ENCODE data around the gene ARID5B.

ARID5B gene

DNA sequence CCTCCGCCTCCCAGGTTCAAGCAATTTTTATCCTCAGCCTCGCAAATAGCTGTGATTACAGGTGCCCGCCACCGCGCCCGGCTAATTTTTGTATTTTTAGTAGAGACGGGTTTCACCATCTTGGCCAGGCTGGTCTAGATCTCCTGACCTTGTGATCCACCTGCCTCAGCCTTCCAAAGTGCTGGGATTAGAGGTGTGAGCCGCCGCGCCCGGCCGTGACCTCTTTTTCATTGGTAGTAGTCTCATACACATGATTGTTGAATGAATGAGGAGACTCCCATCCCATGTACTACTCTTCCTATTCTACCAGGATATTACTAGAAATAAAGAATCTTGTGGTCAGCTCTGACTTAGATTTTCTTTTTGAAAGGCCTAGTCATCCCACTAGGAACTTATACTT lies 56.8 kb downstream of the ARID5B start:
- TF ChIP-seq, protein P1, sequence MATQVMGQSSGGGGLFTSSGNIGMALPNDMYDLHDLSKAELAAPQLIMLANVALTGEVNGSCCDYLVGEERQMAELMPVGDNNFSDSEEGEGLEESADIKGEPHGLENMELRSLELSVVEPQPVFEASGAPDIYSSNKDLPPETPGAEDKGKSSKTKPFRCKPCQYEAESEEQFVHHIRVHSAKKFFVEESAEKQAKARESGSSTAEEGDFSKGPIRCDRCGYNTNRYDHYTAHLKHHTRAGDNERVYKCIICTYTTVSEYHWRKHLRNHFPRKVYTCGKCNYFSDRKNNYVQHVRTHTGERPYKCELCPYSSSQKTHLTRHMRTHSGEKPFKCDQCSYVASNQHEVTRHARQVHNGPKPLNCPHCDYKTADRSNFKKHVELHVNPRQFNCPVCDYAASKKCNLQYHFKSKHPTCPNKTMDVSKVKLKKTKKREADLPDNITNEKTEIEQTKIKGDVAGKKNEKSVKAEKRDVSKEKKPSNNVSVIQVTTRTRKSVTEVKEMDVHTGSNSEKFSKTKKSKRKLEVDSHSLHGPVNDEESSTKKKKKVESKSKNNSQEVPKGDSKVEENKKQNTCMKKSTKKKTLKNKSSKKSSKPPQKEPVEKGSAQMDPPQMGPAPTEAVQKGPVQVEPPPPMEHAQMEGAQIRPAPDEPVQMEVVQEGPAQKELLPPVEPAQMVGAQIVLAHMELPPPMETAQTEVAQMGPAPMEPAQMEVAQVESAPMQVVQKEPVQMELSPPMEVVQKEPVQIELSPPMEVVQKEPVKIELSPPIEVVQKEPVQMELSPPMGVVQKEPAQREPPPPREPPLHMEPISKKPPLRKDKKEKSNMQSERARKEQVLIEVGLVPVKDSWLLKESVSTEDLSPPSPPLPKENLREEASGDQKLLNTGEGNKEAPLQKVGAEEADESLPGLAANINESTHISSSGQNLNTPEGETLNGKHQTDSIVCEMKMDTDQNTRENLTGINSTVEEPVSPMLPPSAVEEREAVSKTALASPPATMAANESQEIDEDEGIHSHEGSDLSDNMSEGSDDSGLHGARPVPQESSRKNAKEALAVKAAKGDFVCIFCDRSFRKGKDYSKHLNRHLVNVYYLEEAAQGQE (IDR thresholded peaks at IDR 0.05; ENCODE audit: insufficient read depth in 1 of 2, low read depth in 2 of 2, low read length in 2 of 2), result no peak
- TF ChIP-seq SIN3A (IDR thresholded peaks at IDR 0.05; ENCODE audit: borderline replicate concordance, insufficient read depth, low read length), result no peak

DNA sequence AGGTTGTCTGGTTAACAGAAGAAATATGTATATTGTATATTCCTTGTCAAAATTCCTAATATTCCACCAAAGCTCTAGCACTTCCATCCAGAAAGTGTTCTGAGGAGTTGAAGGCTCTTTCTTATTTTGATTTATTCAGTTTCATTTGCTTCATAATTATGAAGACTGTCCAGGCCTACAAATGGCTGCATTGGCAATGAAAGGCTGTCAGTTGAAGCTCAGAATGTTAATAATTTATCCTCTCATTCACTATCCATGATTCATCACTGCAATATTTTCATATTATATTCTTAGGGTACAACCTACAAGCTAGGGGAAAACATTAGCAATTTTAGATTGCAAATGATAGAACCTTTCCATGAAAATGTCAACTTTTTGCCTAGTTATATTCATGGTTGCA lies 57.3 kb downstream of the ARID5B start:
- no peak for TF ChIP-seq POLR2AphosphoS5 (IDR thresholded peaks at IDR 0.05; ENCODE audit: low read depth, low read length)
- no peak for TF ChIP-seq SIN3A (IDR thresholded peaks at IDR 0.05; ENCODE audit: borderline replicate concordance, insufficient read depth, low read length)

DNA sequence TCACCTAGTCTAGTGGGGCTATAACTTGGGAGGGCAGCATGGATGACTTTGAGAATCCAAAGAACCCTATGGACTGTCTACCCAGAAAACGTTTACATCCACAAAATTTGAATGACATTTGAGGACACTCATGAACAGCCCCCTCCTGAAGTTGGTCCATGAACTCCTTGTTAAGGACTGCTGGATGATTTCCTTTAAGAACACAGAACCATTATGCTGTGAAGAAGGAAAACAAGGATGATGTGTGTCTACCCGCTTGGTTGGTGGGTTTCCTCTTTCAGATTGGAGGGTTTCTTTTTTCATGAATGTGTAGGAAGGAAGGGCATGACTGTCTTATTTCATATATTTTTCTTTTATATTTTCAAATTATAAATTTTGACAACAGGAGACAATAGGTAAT lies 58.3 kb downstream of the ARID5B start:
- TF ChIP-seq SIN3A (IDR thresholded peaks at IDR 0.05; ENCODE audit: borderline replicate concordance, insufficient read depth, low read length) (no peak), POLR2AphosphoS5 (IDR thresholded peaks at IDR 0.05; ENCODE audit: low read depth, low read length) (no peak), TAF1 (IDR thresholded peaks at IDR 0.05; ENCODE audit: borderline replicate concordance, insufficient read depth, low read length) (no peak), FOXP2 (optimal IDR thresholded peaks at IDR 0.05; ENCODE audit: borderline replicate concordance, extremely low read depth, extremely low read length, insufficient read depth) (no peak)
- TF ChIP-seq, protein P1 (IDR thresholded peaks at IDR 0.05; ENCODE audit: insufficient read depth in 1 of 2, low read depth in 2 of 2, low read length in 2 of 2), result no peak

DNA sequence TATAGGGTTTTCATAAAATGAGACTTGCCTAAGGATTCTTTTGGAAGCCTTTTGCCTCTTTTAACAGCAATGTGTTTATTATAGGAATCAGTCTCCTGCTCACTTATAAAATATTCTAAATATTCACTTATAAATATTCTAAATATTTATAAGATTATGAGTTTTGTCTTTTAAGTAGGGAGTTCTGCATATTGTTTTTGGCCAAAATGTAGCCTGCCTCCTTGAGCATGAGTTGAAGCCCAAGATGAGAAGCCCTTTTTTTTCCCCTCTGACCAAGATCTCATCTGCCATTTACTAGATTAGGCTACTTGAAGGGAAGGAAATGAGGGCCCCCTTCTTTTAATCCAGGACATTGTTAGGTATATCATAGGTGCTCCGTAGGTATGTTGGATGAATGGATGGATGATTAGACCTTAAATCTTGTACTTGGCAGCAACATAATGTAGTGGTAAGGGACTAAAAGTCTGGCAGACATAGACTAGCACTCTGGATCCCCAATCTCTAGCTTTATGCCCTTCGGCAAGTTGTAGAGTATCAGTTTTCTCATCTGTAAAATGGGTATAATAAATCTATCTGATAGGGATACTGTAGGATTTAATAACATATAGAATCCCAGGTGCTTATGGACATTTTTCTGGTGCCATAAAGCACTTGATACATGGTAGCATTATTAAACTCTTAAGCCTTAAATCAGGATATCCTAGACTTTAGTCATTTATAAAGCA lies 59.1 kb downstream of the ARID5B start:
- no peak for TF ChIP-seq SIN3A (IDR thresholded peaks at IDR 0.05; ENCODE audit: borderline replicate concordance, insufficient read depth, low read length)
- TF ChIP-seq POLR2AphosphoS5 (IDR thresholded peaks at IDR 0.05; ENCODE audit: low read depth, low read length), result no peak
- no peak for TF ChIP-seq FOXP2 (optimal IDR thresholded peaks at IDR 0.05; ENCODE audit: borderline replicate concordance, extremely low read depth, extremely low read length, insufficient read depth)
- TF ChIP-seq TAF1 (IDR thresholded peaks at IDR 0.05; ENCODE audit: borderline replicate concordance, insufficient read depth, low read length), result no peak
- TF ChIP-seq, protein P1 (IDR thresholded peaks at IDR 0.05; ENCODE audit: insufficient read depth in 1 of 2, low read depth in 2 of 2, low read length in 2 of 2), result no peak

DNA sequence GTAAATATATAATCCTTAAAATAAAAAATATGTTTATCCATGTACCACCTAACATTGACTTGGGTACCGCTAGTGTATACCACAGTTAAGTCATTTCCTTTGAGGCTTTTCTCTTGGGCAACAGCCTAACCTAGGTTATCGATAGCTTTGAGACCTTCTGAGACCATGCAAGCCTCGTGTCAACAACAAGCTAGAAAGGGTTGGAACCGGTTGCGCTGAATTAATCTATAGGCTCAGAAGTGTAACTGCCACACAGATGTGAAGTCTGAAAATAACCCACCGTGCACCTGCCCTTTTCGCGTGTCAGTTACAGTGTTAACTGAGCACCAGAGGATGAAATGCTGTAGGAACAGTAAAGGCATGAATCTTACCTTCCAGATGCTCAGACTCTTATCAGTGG lies 59.8 kb downstream of the ARID5B start:
- TF ChIP-seq POLR2AphosphoS5 (IDR thresholded peaks at IDR 0.05; ENCODE audit: low read depth, low read length) (no peak), FOXP2 (optimal IDR thresholded peaks at IDR 0.05; ENCODE audit: borderline replicate concordance, extremely low read depth, extremely low read length, insufficient read depth) (no peak), TAF1 (IDR thresholded peaks at IDR 0.05; ENCODE audit: borderline replicate concordance, insufficient read depth, low read length) (no peak), SIN3A (IDR thresholded peaks at IDR 0.05; ENCODE audit: borderline replicate concordance, insufficient read depth, low read length) (no peak)
- TF ChIP-seq, protein P1 (IDR thresholded peaks at IDR 0.05; ENCODE audit: insufficient read depth in 1 of 2, low read depth in 2 of 2, low read length in 2 of 2), result no peak

All from PFSK-1 (cell line).